ENCODE results near the gene LOX.
"Not testable (repeated sequence)": the region's sequence is repeated elsewhere in the genome, so short reads cannot be mapped to it uniquely, and the experiment has no call there.

Gene LOX

GRCh38 chr5:122094251-122094650 lies 16.2 kb upstream of the LOX start:
- DNase-seq (ENCODE audit: low read depth); H3K9me3 ChIP-seq (ENCODE audit: control insufficient read depth, low read length); H3K36me3 ChIP-seq (ENCODE audit: control insufficient read depth, insufficient read depth, low read length, severe bottlenecking); H3K27me3 ChIP-seq (replicated peaks; ENCODE audit: control insufficient read depth, insufficient read depth, low read length): not testable (repeated sequence)
- Histone ChIP-seq H3K4me3 (ENCODE audit: low read length) (peak overlapping the region; percentile 60), H3K4me1 (ENCODE audit: control insufficient read depth, insufficient read depth, low read length) (peaks cover 54% of the 10 kb centered on the region), H3K9ac (ENCODE audit: low read length) (peak overlapping the region; percentile 75)

DNA sequence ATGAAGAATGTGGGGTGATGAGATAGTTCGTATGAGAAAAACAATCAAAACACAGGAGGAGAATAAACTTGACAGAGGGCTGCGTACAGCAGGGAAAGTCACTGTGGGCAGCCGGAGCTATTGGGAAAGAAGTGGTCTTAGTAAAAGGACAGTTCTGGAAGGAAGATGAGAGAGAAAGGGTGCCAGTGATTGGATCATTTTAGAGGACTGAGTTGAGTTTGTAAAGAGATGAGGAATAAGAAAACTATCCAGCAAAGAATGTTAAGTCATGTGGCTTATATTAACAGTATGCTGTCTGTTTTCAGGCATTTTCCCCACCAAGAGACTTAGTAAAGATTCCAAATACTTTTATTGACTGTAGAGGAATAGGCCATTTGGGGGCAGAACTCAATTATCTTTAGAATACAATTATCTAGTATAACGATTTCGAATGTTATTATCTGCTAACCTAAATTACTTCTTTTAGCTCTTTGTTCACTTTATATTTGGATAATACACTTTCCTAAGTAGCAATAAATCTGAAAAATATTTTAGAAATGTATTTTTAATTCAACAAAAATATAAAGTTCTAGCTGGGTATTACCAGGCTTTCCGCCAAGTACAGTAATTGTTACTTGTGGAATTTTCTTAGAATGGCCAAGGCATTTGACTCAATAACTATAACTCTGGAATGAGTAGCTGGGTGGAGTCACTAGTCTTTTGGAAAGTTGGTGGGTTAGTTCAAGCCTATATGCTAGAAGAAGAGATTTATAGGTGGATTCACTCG lies 15.5 kb upstream of the LOX start:
- no peaks in the 10 kb centered on the region for H3K36me3 ChIP-seq (ENCODE audit: control insufficient read depth, insufficient read depth, low read length, severe bottlenecking)
- peak overlapping the region; percentile 75 for H3K9ac ChIP-seq (ENCODE audit: low read length)
- no peaks in the 10 kb centered on the region for H3K27me3 ChIP-seq (replicated peaks; ENCODE audit: control insufficient read depth, insufficient read depth, low read length)
- H3K4me1 ChIP-seq (ENCODE audit: control insufficient read depth, insufficient read depth, low read length), result peaks cover 54% of the 10 kb centered on the region
- DNase-seq (ENCODE audit: low read depth), result peak; percentile 92
- peak overlapping the region; percentile 60 for H3K4me3 ChIP-seq (ENCODE audit: low read length)
- no peaks in the 10 kb centered on the region for H3K9me3 ChIP-seq (ENCODE audit: control insufficient read depth, low read length)

GRCh38 chr5:122091936-122092600 lies 14.0 kb upstream of the LOX start:
- Histone ChIP-seq H3K36me3 (ENCODE audit: control insufficient read depth, insufficient read depth, low read length, severe bottlenecking) (no peaks in the 10 kb centered on the region), H3K9ac (ENCODE audit: low read length) (peak overlapping the region; percentile 56), H3K27me3 (replicated peaks; ENCODE audit: control insufficient read depth, insufficient read depth, low read length) (no peaks in the 10 kb centered on the region), H3K9me3 (ENCODE audit: control insufficient read depth, low read length) (no peaks in the 10 kb centered on the region), H3K4me3 (ENCODE audit: low read length) (peak overlapping the region; percentile 10), H3K4me1 (ENCODE audit: control insufficient read depth, insufficient read depth, low read length) (peaks cover 55% of the 10 kb centered on the region)
- peak; percentile 79 for DNase-seq (ENCODE audit: low read depth)

DNA sequence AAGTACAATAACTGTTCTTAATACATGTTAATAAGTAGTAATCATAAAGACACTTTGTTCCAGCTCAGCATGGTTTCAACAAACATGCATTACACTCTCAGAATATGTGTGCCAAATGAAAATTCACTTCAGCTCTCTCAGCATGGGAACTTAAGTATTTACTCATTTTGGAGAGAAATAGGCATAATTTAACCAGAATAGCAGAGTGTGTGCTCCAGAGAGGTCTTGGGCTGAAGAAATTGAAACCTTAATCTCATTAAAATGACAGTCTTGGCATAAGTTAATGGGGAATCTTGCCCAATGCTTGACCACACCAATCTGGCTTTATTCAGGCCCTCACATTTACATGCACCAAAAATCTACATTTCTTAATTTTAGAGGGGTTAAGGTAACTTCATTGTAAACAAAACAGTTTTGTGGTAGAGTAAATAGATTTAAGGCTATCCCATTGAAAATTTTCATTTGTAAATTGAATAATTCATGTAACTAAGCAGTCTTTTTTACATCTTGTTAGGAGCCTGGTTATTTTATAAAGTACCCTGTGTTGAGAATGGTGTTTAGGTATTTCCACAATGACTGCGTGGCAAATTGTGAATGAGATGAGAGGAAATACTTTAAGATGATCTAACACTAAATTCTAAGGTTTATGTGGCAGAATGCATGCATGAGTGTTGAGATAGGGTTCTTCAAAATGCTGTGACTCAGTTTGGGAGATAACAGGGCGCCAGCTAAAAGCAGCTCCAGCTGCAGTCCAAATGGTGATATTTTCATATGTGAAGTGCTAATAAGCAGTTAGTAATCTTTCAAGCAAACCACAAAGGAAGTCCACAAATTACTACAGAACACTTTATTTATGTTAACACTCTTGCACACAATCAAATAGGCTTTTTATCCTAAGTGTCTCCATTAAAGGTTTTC lies 11.3 kb upstream of the LOX start:
- Histone ChIP-seq H3K9ac (ENCODE audit: low read length) (peak overlapping the region; percentile 24), H3K9me3 (ENCODE audit: control insufficient read depth, low read length) (no peaks in the 10 kb centered on the region)

DNA sequence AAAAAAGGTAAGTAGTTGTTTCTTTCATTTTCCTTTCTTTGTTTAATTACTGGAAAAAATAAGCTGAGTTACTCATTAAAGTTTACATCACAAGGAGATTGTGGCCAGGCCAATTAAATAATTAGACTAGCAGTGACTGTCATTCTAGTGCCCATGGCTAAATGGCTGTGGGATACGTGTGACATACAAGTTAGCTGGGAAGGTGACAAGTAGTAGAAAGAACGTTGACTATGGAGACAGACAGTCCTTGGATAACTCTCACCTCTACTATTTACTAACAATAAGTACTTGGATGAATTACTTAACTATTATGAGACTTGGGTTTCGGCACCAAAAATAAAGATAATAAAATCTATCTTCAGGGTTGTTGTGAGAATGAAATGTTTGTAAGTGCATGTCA lies 7.0 kb upstream of the LOX start:
- Histone ChIP-seq H3K36me3 (ENCODE audit: control insufficient read depth, insufficient read depth, low read length, severe bottlenecking) (no peaks in the 10 kb centered on the region), H3K9me3 (ENCODE audit: control insufficient read depth, low read length) (no peaks in the 10 kb centered on the region), H3K27me3 (replicated peaks; ENCODE audit: control insufficient read depth, insufficient read depth, low read length) (no peaks in the 10 kb centered on the region), H3K4me3 (ENCODE audit: low read length) (no peak overlapping the region), H3K4me1 (ENCODE audit: control insufficient read depth, insufficient read depth, low read length) (peaks cover 33% of the 10 kb centered on the region), H3K9ac (ENCODE audit: low read length) (no peak overlapping the region)
- DNase-seq (ENCODE audit: low read depth), result no peak

More for the DNA sequence above, 11.3 kb upstream of the LOX start:
- Histone ChIP-seq H3K4me1 (ENCODE audit: control insufficient read depth, insufficient read depth, low read length) (peaks cover 42% of the 10 kb centered on the region), H3K36me3 (ENCODE audit: control insufficient read depth, insufficient read depth, low read length, severe bottlenecking) (no peaks in the 10 kb centered on the region), H3K4me3 (ENCODE audit: low read length) (no peak overlapping the region), H3K27me3 (replicated peaks; ENCODE audit: control insufficient read depth, insufficient read depth, low read length) (no peaks in the 10 kb centered on the region)
- DNase-seq (ENCODE audit: low read depth), result peak; percentile 56

GRCh38 chr5:122083535-122083934 lies 5.5 kb upstream of the LOX start:
- H3K4me3 ChIP-seq (ENCODE audit: low read length), result no peak overlapping the region
- no peak for DNase-seq (ENCODE audit: low read depth)
- no peaks in the 10 kb centered on the region for H3K27me3 ChIP-seq (replicated peaks; ENCODE audit: control insufficient read depth, insufficient read depth, low read length)
- H3K36me3 ChIP-seq (ENCODE audit: control insufficient read depth, insufficient read depth, low read length, severe bottlenecking), result no peaks in the 10 kb centered on the region
- H3K9me3 ChIP-seq (ENCODE audit: control insufficient read depth, low read length), result no peaks in the 10 kb centered on the region
- peaks cover 22% of the 10 kb centered on the region for H3K4me1 ChIP-seq (ENCODE audit: control insufficient read depth, insufficient read depth, low read length)
- no peak overlapping the region for H3K9ac ChIP-seq (ENCODE audit: low read length)

- Histone ChIP-seq H3K4me3 (ENCODE audit: low read length) (no peak overlapping the region), H3K36me3 (ENCODE audit: control insufficient read depth, insufficient read depth, low read length, severe bottlenecking) (no peaks in the 10 kb centered on the region), H3K9me3 (ENCODE audit: control insufficient read depth, low read length) (no peaks in the 10 kb centered on the region), H3K27me3 (replicated peaks; ENCODE audit: control insufficient read depth, insufficient read depth, low read length) (no peaks in the 10 kb centered on the region), H3K9ac (ENCODE audit: low read length) (no peak overlapping the region), H3K4me1 (ENCODE audit: control insufficient read depth, insufficient read depth, low read length) (peaks cover 21% of the 10 kb centered on the region)
- DNase-seq (ENCODE audit: low read depth), result no peak
Observed at GRCh38 chr5:122081541-122081940, 3.5 kb upstream of the LOX start.

DNA sequence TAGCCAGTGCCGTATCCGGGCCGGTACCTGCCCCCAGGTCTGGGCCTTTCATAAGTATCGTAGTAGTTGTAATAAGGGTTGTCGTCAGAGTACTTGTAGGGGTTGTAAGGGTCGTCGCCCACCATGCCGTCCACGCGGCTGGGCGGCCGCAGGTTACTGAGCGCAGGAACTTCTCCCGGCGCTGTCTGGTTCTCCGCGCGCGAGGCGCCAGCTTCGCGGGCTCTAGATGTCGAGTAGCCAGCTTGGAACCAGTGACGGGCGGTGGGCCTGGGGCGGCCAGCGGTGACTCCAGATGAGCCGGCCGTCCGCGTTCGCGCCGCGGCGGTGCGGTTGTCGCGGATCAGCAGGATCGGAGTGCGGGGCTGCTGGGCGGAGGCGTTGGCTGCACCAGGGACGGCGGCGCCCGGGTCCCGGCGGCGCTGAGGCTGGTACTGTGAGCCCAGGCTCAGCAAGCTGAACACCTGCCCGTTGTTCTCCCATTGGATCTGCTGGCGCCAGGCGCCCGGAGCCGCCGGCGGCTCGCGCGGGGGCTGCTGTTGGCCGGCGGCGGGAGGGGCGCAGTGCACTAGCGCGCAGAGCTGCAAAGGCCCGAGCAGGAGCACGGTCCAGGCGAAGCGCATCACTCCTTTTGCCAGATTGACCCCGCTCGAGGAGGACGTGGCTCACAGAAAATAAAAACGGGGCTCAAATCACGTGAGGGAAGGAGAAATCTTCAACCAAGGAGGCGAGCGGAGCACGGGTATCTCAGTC lies 518 bp downstream of the LOX start:
- H3K4me1 ChIP-seq (ENCODE audit: control insufficient read depth, insufficient read depth, low read length), result peaks cover 46% of the 10 kb centered on the region
- DNase-seq (ENCODE audit: low read depth), result peak; percentile 68
- H3K36me3 ChIP-seq (ENCODE audit: control insufficient read depth, insufficient read depth, low read length, severe bottlenecking), result peaks cover 28% of the 10 kb centered on the region
- no peaks in the 10 kb centered on the region for H3K9me3 ChIP-seq (ENCODE audit: control insufficient read depth, low read length)
- H3K4me3 ChIP-seq (ENCODE audit: low read length), result peak overlapping the region; percentile 98
- H3K27me3 ChIP-seq (replicated peaks; ENCODE audit: control insufficient read depth, insufficient read depth, low read length), result no peaks in the 10 kb centered on the region
- H3K9ac ChIP-seq (ENCODE audit: low read length), result peak overlapping the region; percentile 98

- DNase-seq (ENCODE audit: low read depth), result peak; percentile 93
- H3K9me3 ChIP-seq (ENCODE audit: control insufficient read depth, low read length), result no peaks in the 10 kb centered on the region
Observed at GRCh38 chr5:122076669-122077365, 1.2 kb downstream of the LOX start.

GRCh38 chr5:122076050-122076461 lies 2.0 kb downstream of the LOX start:
- peak; percentile 83 for DNase-seq (ENCODE audit: low read depth)
- Histone ChIP-seq H3K36me3 (ENCODE audit: control insufficient read depth, insufficient read depth, low read length, severe bottlenecking) (peaks cover 43% of the 10 kb centered on the region), H3K27me3 (replicated peaks; ENCODE audit: control insufficient read depth, insufficient read depth, low read length) (no peaks in the 10 kb centered on the region), H3K9me3 (ENCODE audit: control insufficient read depth, low read length) (no peaks in the 10 kb centered on the region), H3K4me3 (ENCODE audit: low read length) (peak overlapping the region; percentile 98), H3K4me1 (ENCODE audit: control insufficient read depth, insufficient read depth, low read length) (peaks cover 48% of the 10 kb centered on the region), H3K9ac (ENCODE audit: low read length) (peak overlapping the region; percentile 98)

More at GRCh38 chr5:122076669-122077365, 1.2 kb downstream of the LOX start:
- Histone ChIP-seq H3K4me3 (ENCODE audit: low read length) (peak overlapping the region; percentile 98), H3K4me1 (ENCODE audit: control insufficient read depth, insufficient read depth, low read length) (peaks cover 46% of the 10 kb centered on the region), H3K36me3 (ENCODE audit: control insufficient read depth, insufficient read depth, low read length, severe bottlenecking) (peaks cover 35% of the 10 kb centered on the region), H3K27me3 (replicated peaks; ENCODE audit: control insufficient read depth, insufficient read depth, low read length) (no peaks in the 10 kb centered on the region), H3K9ac (ENCODE audit: low read length) (peak overlapping the region; percentile 98)
